Cardiac fibroblast (primary cell): ENCODE measurements around the gene RNF2.

Experiments used
- DNase-seq, 2 donors: peaks; one replicate each; pipeline versions ENCODE4 v3.0.0 to v3.0.0-alpha.2; 2010; ENCODE audit warnings: low read depth in 2 of 2
- H3K4me3 ChIP-seq, 2 donors: replicated peaks in 1 of 2; 1 replicate in 1 of 2; 2 replicates in 1 of 2; pipeline ENCODE4 v1.5.1; 2011; ENCODE audit warnings: low read depth in 2 of 2, low read length in 2 of 2, mild to moderate bottlenecking in 2 of 2, moderate library complexity in 1 of 2
- TF ChIP-seq, protein P1 (sequence below): IDR thresholded peaks from one replicate; pipeline ENCODE4 v1.5.1; 2011; ENCODE audit warnings: low read depth, mild to moderate bottlenecking, low read length, inconsistent platforms

The RNF2 gene

DNA sequence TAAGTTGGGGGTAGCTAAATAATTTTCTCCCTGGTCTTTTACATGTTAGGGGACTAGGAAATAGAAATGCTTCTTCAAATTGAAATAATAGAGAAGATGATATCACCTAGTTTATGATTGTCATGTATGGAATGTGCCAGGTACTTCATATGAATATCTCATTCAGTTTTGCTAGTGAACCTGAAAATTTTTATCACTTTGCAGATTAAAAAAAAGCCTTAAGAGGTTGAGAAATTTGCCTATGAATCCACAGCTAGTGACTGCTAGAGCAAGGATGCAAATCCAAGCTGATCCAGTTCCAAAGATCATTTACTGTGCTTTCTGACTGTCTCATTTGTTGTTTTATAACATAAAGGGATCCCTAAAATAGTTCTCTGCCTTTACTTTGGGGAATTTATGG is 24.7 kb downstream of the RNF2 start:
- DNase-seq: no peak
- TF ChIP-seq, protein P1, sequence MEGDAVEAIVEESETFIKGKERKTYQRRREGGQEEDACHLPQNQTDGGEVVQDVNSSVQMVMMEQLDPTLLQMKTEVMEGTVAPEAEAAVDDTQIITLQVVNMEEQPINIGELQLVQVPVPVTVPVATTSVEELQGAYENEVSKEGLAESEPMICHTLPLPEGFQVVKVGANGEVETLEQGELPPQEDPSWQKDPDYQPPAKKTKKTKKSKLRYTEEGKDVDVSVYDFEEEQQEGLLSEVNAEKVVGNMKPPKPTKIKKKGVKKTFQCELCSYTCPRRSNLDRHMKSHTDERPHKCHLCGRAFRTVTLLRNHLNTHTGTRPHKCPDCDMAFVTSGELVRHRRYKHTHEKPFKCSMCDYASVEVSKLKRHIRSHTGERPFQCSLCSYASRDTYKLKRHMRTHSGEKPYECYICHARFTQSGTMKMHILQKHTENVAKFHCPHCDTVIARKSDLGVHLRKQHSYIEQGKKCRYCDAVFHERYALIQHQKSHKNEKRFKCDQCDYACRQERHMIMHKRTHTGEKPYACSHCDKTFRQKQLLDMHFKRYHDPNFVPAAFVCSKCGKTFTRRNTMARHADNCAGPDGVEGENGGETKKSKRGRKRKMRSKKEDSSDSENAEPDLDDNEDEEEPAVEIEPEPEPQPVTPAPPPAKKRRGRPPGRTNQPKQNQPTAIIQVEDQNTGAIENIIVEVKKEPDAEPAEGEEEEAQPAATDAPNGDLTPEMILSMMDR: no peak
- no peak overlapping the region for H3K4me3 ChIP-seq

DNA sequence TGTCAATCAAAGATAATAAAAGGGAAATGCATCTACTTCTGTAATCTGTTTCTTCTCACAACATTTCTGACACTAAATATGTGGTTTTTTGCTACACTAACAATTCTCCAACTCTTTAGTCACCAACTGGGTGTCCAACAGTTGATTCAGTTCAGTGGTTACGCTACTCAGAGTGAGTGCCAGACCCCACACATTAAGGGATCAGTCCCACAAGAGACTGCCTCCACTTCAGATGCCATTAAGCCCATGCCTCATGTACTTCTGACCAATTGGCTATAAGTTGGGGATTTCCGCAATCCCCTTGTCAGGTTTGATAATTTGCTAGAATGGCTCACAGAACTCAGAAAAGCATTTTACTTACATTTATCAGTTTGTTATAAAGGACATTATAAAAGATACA is 28.4 kb downstream of the RNF2 start:
- DNase-seq: no peak
- TF ChIP-seq, protein P1: no peak

GRCh38 chr1:185074307-185074706 is 28.9 kb downstream of the RNF2 start:
- DNase-seq: peak in 1 of 2 donors; percentile 28
- TF ChIP-seq, protein P1: no peak

More for the DNA sequence above, 28.4 kb downstream of the RNF2 start:
- H3K4me3 ChIP-seq: no peak overlapping the region

GRCh38 chr1:185075476-185075875 is 30.1 kb downstream of the RNF2 start:
- TF ChIP-seq, protein P1: no peak
- DNase-seq: no peak
- H3K4me3 ChIP-seq: no peak overlapping the region

More at GRCh38 chr1:185074307-185074706, 28.9 kb downstream of the RNF2 start:
- H3K4me3 ChIP-seq: no peak overlapping the region

- H3K4me3 ChIP-seq: no peak overlapping the region
- no peak for DNase-seq
- TF ChIP-seq, protein P1: no peak
These were observed 32.0 kb downstream of the RNF2 start for GRCh38 chr1:185077374-185077773.

- TF ChIP-seq, protein P1: no peak
- peak in 1 of 2 donors; percentile 5 for DNase-seq
These were observed 35.1 kb downstream of the RNF2 start for GRCh38 chr1:185080422-185080821.

DNA sequence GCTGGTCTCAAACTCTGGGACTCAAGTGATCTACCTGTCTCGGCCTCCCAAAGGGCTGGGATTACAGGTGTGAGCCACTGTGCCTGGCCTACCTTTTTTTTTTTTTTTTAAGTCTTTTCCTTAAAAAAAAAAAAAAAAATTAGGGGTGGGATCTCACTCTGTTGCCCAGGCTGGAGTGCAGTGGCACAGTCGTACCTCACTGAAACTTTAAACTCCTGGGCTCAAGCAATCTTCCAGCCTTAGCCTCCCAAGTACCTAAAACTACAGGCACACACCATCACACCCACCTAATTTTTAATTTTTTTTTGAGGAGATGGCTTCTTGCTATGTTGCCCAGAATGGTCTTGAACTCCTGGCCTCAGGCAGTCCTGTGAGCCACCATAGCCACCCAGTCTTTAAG is 38.5 kb downstream of the RNF2 start:
- no peak for DNase-seq
- no peak overlapping the region for H3K4me3 ChIP-seq
- TF ChIP-seq, protein P1: no peak

More at GRCh38 chr1:185080422-185080821, 35.1 kb downstream of the RNF2 start:
- H3K4me3 ChIP-seq: no peak overlapping the region
